ENCODE results near the gene THAP4. TPM values are rescaled to one million over a fixed set of nuclear protein-coding genes. Genes with fewer than 3 reads are reported as not detected.

THAP4 gene
- total RNA-seq, 3 donors from 2014 or later (not counting 1 experiment from before 2014, with no cell fraction given) = 19.8 to 29.2 (median 27.8) TPM

GRCh38 chr2:241542278-241542605, 94.7 kb downstream of the THAP4 start:
- Mint-ChIP-seq H3K4me1 (peaks cover 4 to 5% of the 10 kb centered on the region in 2 donors), H3K4me3 (no peak overlapping the region), H3K9me3 (no peaks in the 10 kb centered on the region), H3K27me3 (ENCODE audit: low read depth in 2 of 2) (peaks cover 0 to 10% of the 10 kb centered on the region in 2 donors), H3K36me3 (no peaks in the 10 kb centered on the region), H3K27ac (no peak overlapping the region)
- peaks cover 12% of the 10 kb centered on the region for H3K4me1 ChIP-seq (ENCODE audit: control insufficient read depth, insufficient read depth, low read length)
- no peak for TF ChIP-seq CTCF (IDR thresholded peaks at IDR 0.05)
- intact Hi-C loops (cut with micrococcal nuclease) = no loop called here
- H3K27ac ChIP-seq (ENCODE audit: low read length) = no peak overlapping the region
- no peaks in the 10 kb centered on the region for H3K36me3 ChIP-seq (ENCODE audit: control insufficient read depth, insufficient read depth, low read length)
- H3K9me3 ChIP-seq (ENCODE audit: control insufficient read depth, insufficient read depth, low read length) = no peaks in the 10 kb centered on the region
- ATAC-seq (no peak), DNase-seq (no peak)
- H3K4me3 ChIP-seq (ENCODE audit: low read length) = no peak overlapping the region
- peaks cover 11% of the 10 kb centered on the region for H3K27me3 ChIP-seq (ENCODE audit: control insufficient read depth, insufficient read depth, low read length)
- 84% methylated on average over 15 of the region's 15 CpGs for WGBS (ENCODE audit: insufficient coverage)

GRCh38 chr2:241541564-241542277, 95.2 kb downstream of the THAP4 start:
- H3K4me1 ChIP-seq (ENCODE audit: control insufficient read depth, insufficient read depth, low read length) = peaks cover 12% of the 10 kb centered on the region
- TF ChIP-seq CTCF (IDR thresholded peaks at IDR 0.05) = no peak
- H3K27ac ChIP-seq (ENCODE audit: low read length) = no peak overlapping the region
- Mint-ChIP-seq H3K27ac (no peak overlapping the region), H3K4me1 (peaks cover 4 to 5% of the 10 kb centered on the region in 2 donors), H3K36me3 (no peaks in the 10 kb centered on the region), H3K27me3 (ENCODE audit: low read depth in 2 of 2) (peaks cover 0 to 8% of the 10 kb centered on the region in 2 donors), H3K4me3 (no peak overlapping the region), H3K9me3 (no peaks in the 10 kb centered on the region)
- H3K27me3 ChIP-seq (ENCODE audit: control insufficient read depth, insufficient read depth, low read length) = peaks cover 11% of the 10 kb centered on the region
- WGBS (ENCODE audit: insufficient coverage) = 25% methylated on average over 62 of the region's 62 CpGs
- no peaks in the 10 kb centered on the region for H3K36me3 ChIP-seq (ENCODE audit: control insufficient read depth, insufficient read depth, low read length)
- H3K4me3 ChIP-seq (ENCODE audit: low read length) = no peak overlapping the region
- no peak for DNase-seq
- intact Hi-C loops (cut with micrococcal nuclease) = no loop called here
- H3K9me3 ChIP-seq (ENCODE audit: control insufficient read depth, insufficient read depth, low read length) = no peaks in the 10 kb centered on the region
- ATAC-seq = no peak

- no peak overlapping the region for H3K27ac ChIP-seq (ENCODE audit: low read length)
- Mint-ChIP-seq H3K4me3 (peak overlapping the region; percentile 85), H3K27me3 (ENCODE audit: low read depth in 2 of 2) (peaks cover 0 to 8% of the 10 kb centered on the region in 2 donors), H3K27ac (no peak overlapping the region), H3K9me3 (no peaks in the 10 kb centered on the region), H3K36me3 (no peaks in the 10 kb centered on the region), H3K4me1 (peaks cover 4 to 5% of the 10 kb centered on the region in 2 donors)
- no peak overlapping the region for H3K4me3 ChIP-seq (ENCODE audit: low read length)
- ATAC-seq (peak; percentile 87 to 94 (median 92)), DNase-seq (peak; percentile 55 to 68)
- H3K36me3 ChIP-seq (ENCODE audit: control insufficient read depth, insufficient read depth, low read length) = no peaks in the 10 kb centered on the region
- TF ChIP-seq CTCF (IDR thresholded peaks at IDR 0.05) = no peak
- peaks cover 11% of the 10 kb centered on the region for H3K27me3 ChIP-seq (ENCODE audit: control insufficient read depth, insufficient read depth, low read length)
- intact Hi-C loops (cut with micrococcal nuclease) = no loop called here
- H3K9me3 ChIP-seq (ENCODE audit: control insufficient read depth, insufficient read depth, low read length) = no peaks in the 10 kb centered on the region
- peaks cover 12% of the 10 kb centered on the region for H3K4me1 ChIP-seq (ENCODE audit: control insufficient read depth, insufficient read depth, low read length)
- 11% methylated on average over 68 of the region's 68 CpGs for WGBS (ENCODE audit: insufficient coverage)
These were observed 96.0 kb downstream of the THAP4 start for GRCh38 chr2:241540771-241541561.
